Endothelial cell of umbilical vein (primary cell): ENCODE measurements around the gene NFU1. TPM values are rescaled to one million over a fixed set of nuclear protein-coding genes. Genes with fewer than 3 reads are reported as not detected.

Experiments used
- BruUV-seq: library from RNA; stranded (reverse); fragments of 400-500 nt; replicated peaks from 2 replicates; lab custom pipeline; 2021; lab: Mats Ljungman, UMichigan
- CTCF ChIA-PET: fragments of 300-600, 350-600 bp; sonication (Branson Sonifier 250); formaldehyde crosslinking; loops from one replicate; lab custom pipeline; 2021; ENCODE audit warnings: antibody characterized with exemption, inconsistent platforms; lab: Charles Lee
- POLR2A ChIA-PET: fragments of 300-600, 350-600 bp; sonication (Branson Sonifier 250); formaldehyde crosslinking; loops from one replicate; lab custom pipeline; 2021; ENCODE audit warnings: antibody characterized with exemption, inconsistent platforms; lab: Charles Lee
- DNase-seq: peaks from one replicate; pipeline ENCODE4 v3.0.0-alpha.2; 2011; ENCODE audit warnings: low read depth, low spot score
- FAIRE-seq: peaks from 2 replicates; lab custom pipeline; 2011; peaks lifted over from hg19 to GRCh38; lab: Jason Lieb, UNC
- H2AFZ ChIP-seq: 2 replicates; pipeline ENCODE4 v1.6.0; 2012; ENCODE audit warnings: low read depth, low read length, control low read depth, inconsistent platforms
- H3K27ac ChIP-seq: 2 replicates; pipeline ENCODE4 v1.5.1; 2011; ENCODE audit warnings: low read depth, mild to moderate bottlenecking, control low read depth, low read length, moderate library complexity; ENCODE audit not compliant: insufficient read depth
- H3K27me3 ChIP-seq, 2 experiments: 2 replicates each; pipeline versions ENCODE4 v1.6.0 to v1.6.1; 2011; ENCODE audit warnings: low read length in 2 of 2, mixed read lengths in 1 of 2; ENCODE audit not compliant: control insufficient read depth in 2 of 2, insufficient read depth in 2 of 2
- H3K36me3 ChIP-seq, 2 experiments: 2 replicates in 1 of 2; 3 replicates in 1 of 2; pipeline ENCODE4 v1.5.1; 2011; ENCODE audit warnings: low read length in 2 of 2, mild to moderate bottlenecking in 1 of 2, moderate library complexity in 1 of 2; ENCODE audit not compliant: control insufficient read depth in 2 of 2, insufficient read depth in 2 of 2; ENCODE audit errors: extremely low read depth in 1 of 2
- H3K4me1 ChIP-seq: 3 replicates; pipeline ENCODE4 v1.5.1; 2011; ENCODE audit warnings: mild to moderate bottlenecking, low read length; ENCODE audit not compliant: control insufficient read depth, insufficient read depth; ENCODE audit errors: extremely low read depth
- H3K4me2 ChIP-seq: 2 replicates; pipeline ENCODE4 v1.6.1; 2011; ENCODE audit warnings: low read length, control low read depth, mixed read lengths; ENCODE audit not compliant: insufficient read depth
- H3K4me3 ChIP-seq, 3 experiments: fragments of 200-600 bp in 1 of 3; sonication (generic), shearing (Covaris generic) in 1 of 3; replicated peaks in 1 of 3; 2 replicates each; pipeline ENCODE4 v1.5.1; 2011 to 2016; ENCODE audit warnings: control low read depth in 3 of 3, low read length in 3 of 3, mild to moderate bottlenecking in 2 of 3, inconsistent platforms in 1 of 3, low read depth in 1 of 3, moderate library complexity in 1 of 3; ENCODE audit not compliant: insufficient read depth in 1 of 3
- H3K79me2 ChIP-seq: 2 replicates; pipeline ENCODE4 v1.6.0; 2012; ENCODE audit warnings: low read length, inconsistent platforms; ENCODE audit not compliant: control insufficient read depth, insufficient read depth
- H3K9ac ChIP-seq: replicated peaks from 2 replicates; pipeline ENCODE3; 2011; ENCODE audit warnings: low read length, control low read depth; ENCODE audit not compliant: insufficient read depth; ENCODE audit errors: extremely low read depth
- H3K9me1 ChIP-seq: replicated peaks from 3 replicates; pipeline ENCODE4 v1.6.0; 2011; ENCODE audit warnings: mild to moderate bottlenecking, low read length; ENCODE audit not compliant: control insufficient read depth, insufficient read depth; ENCODE audit errors: extremely low read depth
- H3K9me3 ChIP-seq: replicated peaks from 2 replicates; pipeline ENCODE4 v1.5.1; 2012; ENCODE audit warnings: low read length, inconsistent platforms; ENCODE audit not compliant: control insufficient read depth, insufficient read depth
- H4K20me1 ChIP-seq: replicated peaks from 2 replicates; pipeline ENCODE3; 2011; ENCODE audit warnings: mild to moderate bottlenecking, low read length; ENCODE audit not compliant: control insufficient read depth, insufficient read depth; ENCODE audit errors: extremely low read depth
- CTCF ChIP-seq, 2 donors: IDR thresholded peaks; 1 replicate in 1 of 2; 2 replicates in 1 of 2; pipeline ENCODE4 v1.5.1; 2011; ENCODE audit warnings: low read length in 2 of 2, mild to moderate bottlenecking in 2 of 2, moderate library complexity in 2 of 2, control low read depth in 1 of 2, inconsistent platforms in 1 of 2, low read depth in 1 of 2; ENCODE audit not compliant: insufficient read depth in 1 of 2; ENCODE audit errors: extremely low read depth in 1 of 2
- EZH2 ChIP-seq: IDR thresholded peaks from 2 replicates; pipeline ENCODE4 v1.6.1; 2012; ENCODE audit warnings: borderline replicate concordance, low read depth, mild to moderate bottlenecking, moderate library complexity, low read length, inconsistent platforms; ENCODE audit not compliant: severe bottlenecking
- FOS ChIP-seq: IDR thresholded peaks from 2 replicates; pipeline ENCODE4 v1.6.1; 2011; ENCODE audit warnings: mild to moderate bottlenecking, low read length, moderate library complexity, borderline replicate concordance; ENCODE audit not compliant: insufficient read depth
- GATA2 ChIP-seq: IDR thresholded peaks from 2 replicates; pipeline ENCODE4 v1.7.0; 2011; ENCODE audit warnings: low read depth, mild to moderate bottlenecking, moderate library complexity, mixed read lengths, low read length; ENCODE audit not compliant: insufficient read length, insufficient read depth
- JUN ChIP-seq: IDR thresholded peaks from 2 replicates; pipeline ENCODE4 v1.6.1; 2011; ENCODE audit warnings: borderline replicate concordance, low read depth; ENCODE audit not compliant: insufficient read length, insufficient read depth
- MAX ChIP-seq: IDR thresholded peaks from 2 replicates; pipeline ENCODE4 v1.6.1; 2011; ENCODE audit not compliant: insufficient read depth, insufficient read length
- MYC ChIP-seq: IDR thresholded peaks from one replicate; pipeline ENCODE4 v1.6.1; 2011; ENCODE audit warnings: mild to moderate bottlenecking, low read depth, low read length
- POLR2A ChIP-seq: IDR thresholded peaks from 2 replicates; pipeline ENCODE4 v1.6.1; 2012; ENCODE audit warnings: low read depth, mild to moderate bottlenecking, control low read depth, low read length
- POLR2AphosphoS5 ChIP-seq: IDR thresholded peaks from 2 replicates; pipeline ENCODE4 v1.6.1; 2012; ENCODE audit warnings: low read depth, mild to moderate bottlenecking, control low read depth, low read length, moderate library complexity; ENCODE audit not compliant: insufficient read depth
- dilution Hi-C: fragments of 300-500 bp; cut with MboI; formaldehyde crosslinking; loops from one replicate; pipeline ENCODE4 v1.15.0; 2019; ENCODE audit warnings: low sequenced_read_pairs; ENCODE audit not compliant: extremely low pct_ligation_motif_present
- intact Hi-C: fragments of 100-400 bp; cut with micrococcal nuclease; formaldehyde crosslinking; loops from one replicate; pipeline ENCODE4 v1.10.0; 2022
- polyA plus RNA-seq, 4 experiments: library from polyadenylated mRNA; depleted of rRNA in 3 of 4; stranded (reverse) in 3 of 4; unstranded in 1 of 4; fragments of >200 nt; gene quantifications; 2 replicates each; pipeline versions ENCODE4 v1.2.1 to v1.2.3, GENCODE V29; 2011 to 2012; ENCODE audit warnings: missing spikeins in 1 of 4
- total RNA-seq: library from RNA; stranded (reverse); gene quantifications from 2 replicates; pipeline ENCODE4 v1.2.3, GENCODE V29; 2021

The NFU1 gene
- total and polyA plus RNA-seq, 2 donors (not counting 3 experiments of a cell fraction or from before 2014, with no cell fraction given) = 19.6 to 49.7 TPM

- Histone ChIP-seq H3K9me1 (no peaks in the 10 kb centered on the region), H2AFZ (no peak overlapping the region), H4K20me1 (no peaks in the 10 kb centered on the region), H3K79me2 (no peaks in the 10 kb centered on the region), H3K9ac (no peak overlapping the region), H3K4me1 (no peaks in the 10 kb centered on the region), H3K9me3 (no peaks in the 10 kb centered on the region), H3K27ac (no peak overlapping the region), H3K27me3 (no peaks in the 10 kb centered on the region), H3K4me2 (no peak overlapping the region), H3K4me3 (no peak overlapping the region), H3K36me3 (peaks cover 17 to 21% of the 10 kb centered on the region in 2 experiments)
- DNase-seq (no peak), FAIRE-seq (no peak)
- dilution Hi-C loops = no loop called here
- BruUV-seq = no TSS peak
- TF ChIP-seq POLR2A (no peak), JUN (no peak), POLR2AphosphoS5 (no peak), MYC (no peak), CTCF (IDR thresholded peaks at IDR 0.05; ENCODE audit: extremely low read depth in 1 of 2, insufficient read depth in 1 of 2, low read depth in 1 of 2, low read length in 2 of 2) (no peak), FOS (no peak), GATA2 (no peak), EZH2 (no peak), MAX (no peak)
- intact Hi-C loops = no loop called here
- ChIA-PET CTCF (no interaction called here), POLR2A (no interaction called here)
These were observed 29.5 kb upstream of the NFU1 start for GRCh38 chr2:69466728-69467127.
